GM19239 (cell line): ENCODE data around the gene ELF2.
"Not testable (repeated sequence)": the region's sequence is repeated elsewhere in the genome, so short reads cannot be mapped to it uniquely, and the experiment has no call there.

Source experiments
- DNase-seq: peaks from one replicate; pipeline ENCODE4 v3.0.0; 2011; ENCODE audit warnings: low spot score; ENCODE audit not compliant: insufficient read length
- FAIRE-seq: peaks from 2 replicates; lab custom pipeline; 2011; peaks lifted over from hg19 to GRCh38; lab: Jason Lieb, UNC

ELF2 gene

DNA sequence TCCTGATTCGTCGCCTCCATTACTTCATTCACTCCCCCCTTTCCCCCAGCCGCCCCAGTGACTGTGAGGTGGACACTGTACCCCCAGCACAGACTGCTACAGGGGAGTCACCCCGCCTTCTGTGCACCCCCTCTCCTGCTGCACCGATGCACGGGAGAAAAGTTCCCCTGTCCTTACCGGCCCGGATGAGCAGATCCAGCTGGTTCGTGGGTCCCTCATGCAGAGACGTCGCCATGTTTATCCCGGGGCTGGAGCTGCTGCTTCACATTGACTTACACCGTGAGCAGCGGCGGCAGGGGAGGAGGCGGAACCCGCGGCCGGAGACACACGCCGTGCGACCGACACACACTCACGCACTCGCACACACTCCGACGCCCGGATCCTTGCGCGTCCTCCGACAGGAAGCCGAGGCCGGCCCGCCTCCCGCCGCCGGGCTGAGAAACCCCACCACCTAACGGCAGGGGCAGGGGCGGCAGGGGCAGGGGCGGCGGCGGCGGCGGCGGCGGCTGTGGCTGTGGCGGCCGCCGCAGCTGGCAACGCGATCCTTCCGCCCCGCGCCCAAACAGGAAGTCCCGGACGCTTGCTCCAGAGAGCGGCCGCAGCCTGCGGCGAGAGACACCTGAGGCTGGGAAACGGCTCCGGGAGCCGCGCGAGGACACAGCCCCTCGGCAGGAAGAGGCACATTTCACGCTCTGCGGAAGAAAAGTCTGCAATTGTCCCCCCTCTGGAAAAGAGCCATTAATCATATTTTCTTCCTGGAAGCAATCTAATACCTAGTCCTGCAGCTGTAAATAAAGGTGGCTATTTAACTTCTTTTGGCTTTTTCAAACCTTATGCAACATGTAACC, 92.8 kb downstream of the ELF2 start:
- DNase-seq (peak; percentile 48), FAIRE-seq (peak; percentile 18)

DNA sequence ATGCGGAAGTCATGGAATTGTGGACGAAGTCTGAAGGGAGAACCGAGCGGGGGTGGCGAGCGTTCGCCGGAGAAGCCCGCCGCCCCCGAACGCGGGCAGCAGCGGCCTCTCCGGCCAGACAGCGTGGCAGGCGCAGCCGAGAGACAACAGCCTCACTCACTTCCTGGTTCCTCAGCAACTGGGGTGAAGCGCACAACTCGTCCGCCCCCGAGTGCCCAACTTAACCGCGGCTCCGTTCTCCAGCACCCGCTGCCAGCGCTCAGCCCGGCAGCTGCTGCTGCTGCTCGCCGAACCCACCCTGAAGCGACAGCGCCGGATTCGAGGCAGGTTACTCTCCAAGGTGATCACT, 93.4 kb downstream of the ELF2 start:
- FAIRE-seq (no peak), DNase-seq (peak; percentile 50)

DNA sequence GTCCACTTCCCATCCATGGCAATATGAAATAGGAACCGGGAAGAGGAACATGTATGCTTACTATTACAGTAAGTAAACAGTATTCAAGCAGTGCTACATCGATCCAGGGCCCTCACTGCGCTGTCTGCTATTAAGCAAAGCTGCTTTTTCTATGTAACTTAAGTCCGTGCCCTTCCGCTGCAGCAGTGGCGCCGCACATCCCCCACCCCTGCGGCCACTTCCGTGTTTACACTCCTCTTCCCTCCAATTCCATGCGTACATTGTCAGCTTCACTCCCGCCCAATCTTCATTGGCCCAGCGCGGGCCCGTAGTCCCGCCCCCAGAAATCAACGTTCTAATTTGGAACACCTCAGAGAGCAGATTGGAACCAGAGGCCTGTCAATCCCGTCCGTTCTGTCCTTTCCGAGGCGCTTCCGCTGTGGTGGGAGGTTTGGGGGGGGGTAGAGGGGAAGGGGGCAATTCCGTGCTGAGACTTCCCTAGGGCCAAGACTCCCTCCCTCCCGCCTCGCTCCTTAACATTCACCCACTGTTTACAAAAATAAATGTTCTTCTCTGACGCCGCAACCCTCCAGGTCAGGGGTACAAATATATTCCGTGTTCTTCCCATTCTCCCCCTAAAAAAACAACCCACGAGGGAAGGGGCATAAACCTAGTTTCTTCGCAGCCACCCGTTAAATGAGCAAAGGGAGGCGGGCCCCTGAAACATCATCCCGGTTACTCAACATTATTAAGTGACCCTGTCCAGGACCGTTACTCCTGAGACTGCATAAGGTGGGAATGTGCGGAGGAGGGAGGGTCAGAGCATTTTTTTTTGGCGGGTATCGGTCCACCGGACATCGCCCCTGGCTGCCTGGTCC, 94.0 kb downstream of the ELF2 start:
- FAIRE-seq (peak; percentile 97), DNase-seq (peak; percentile 83)

DNA sequence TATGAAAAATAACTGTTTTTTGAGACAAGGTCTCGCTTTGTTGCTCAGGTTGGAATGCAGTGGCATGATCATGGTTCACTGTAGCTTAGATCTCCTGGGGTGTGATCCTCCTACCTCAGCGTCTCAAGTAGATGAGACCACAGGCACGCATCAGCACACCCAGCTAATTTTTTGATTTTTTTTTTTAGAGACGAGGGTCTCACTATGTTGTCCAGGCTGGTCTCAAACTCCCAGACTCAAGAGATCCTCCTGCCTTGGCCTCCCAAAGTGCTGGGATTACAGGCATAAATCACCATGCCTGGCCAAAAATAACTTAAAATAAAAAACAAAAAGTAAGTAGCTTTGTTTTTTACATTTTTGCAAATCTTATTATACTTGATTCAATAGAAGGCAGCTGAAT, 98.1 kb downstream of the ELF2 start:
- no peak for FAIRE-seq

DNA sequence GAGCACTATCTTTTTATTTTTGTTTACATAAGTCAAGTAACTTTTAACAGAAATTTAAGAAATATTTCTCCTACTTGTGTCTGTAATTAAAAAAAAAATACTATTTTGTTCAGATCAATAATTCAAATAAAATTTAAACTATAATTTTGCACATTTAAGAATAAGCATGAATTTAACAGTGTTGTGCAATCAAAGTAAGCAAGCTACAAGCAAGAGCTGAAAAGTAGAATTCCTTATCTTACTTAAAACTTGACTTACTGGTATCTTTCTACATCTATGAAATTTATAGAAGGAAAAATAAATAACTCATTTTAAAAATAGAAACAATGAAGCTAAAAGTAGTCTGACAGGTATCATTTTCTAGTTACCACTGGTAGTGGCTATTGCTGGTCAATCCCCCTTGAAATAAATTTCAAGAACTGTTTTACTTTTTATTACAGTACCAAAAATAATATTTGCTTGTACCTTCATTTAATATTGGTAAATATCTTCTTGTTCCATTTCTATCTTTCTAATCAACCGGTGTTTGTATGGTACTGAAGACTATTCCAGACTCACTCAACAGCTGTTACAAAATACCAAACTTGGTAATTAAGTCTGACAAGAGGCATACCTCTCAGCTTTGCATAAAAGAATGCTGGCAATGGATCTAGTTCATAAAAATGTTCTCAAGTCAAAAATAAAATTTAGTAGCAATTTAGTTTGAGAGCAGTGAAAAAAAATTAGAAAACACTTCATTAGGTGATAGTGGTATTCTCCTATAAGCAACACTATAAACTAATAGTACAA, 99.3 kb downstream of the ELF2 start:
- DNase-seq (no peak), FAIRE-seq (no peak)

More for the DNA sequence above, 98.1 kb downstream of the ELF2 start:
- DNase-seq: no peak

DNA sequence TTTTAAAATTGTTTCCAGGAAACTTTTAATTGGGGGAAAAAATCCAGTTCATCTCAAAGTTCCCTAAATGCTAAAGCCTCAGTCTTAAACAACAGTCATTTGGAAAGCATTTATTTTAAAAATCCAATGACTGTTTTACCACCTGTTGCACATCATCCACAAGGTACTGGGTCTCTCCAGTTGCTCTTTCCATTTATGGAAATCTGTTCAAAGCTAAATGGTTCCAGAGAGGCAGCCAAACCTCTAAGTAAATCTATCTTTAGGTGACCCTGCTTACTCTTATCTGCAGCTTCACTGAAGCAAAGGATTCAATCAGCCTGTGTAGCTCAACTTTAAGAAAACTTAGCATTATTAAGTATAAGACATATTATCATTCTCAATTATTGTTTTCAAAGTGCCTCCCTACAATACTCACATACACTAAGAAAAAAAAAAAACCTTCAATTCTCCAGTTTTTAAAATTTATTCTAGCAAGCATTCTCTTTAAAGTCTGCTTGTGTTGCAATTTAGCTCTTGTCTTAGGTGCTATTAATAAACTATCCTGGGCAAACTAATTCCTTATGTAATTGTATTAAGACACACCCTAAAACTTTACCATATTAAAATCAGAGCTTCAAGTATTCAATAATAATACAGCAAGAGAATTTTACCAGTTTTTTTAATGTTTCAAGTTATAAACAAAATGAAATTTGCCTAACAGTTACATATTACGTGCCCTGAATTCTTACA, 100.8 kb downstream of the ELF2 start:
- no peak for FAIRE-seq
- no peak for DNase-seq

DNA sequence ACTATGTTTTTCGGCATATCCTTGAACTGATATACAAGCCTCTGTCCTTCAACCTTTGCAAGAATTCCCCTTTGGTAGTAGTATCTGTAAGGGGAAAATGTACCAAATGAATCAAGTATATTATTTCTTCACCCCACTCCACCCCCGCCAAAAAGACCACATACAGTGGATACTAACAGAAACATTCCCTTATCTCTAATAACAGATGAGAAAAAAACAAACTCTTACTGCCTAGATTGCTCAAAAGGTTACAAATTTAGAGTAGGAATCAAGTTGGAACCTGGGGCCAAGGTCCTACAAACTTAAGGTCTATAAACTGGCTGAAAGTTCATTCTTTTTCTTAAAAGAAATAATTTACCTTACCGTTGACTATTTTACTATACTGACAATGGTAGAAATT, 116.4 kb downstream of the ELF2 start:
- FAIRE-seq: no peak
- no peak for DNase-seq

DNA sequence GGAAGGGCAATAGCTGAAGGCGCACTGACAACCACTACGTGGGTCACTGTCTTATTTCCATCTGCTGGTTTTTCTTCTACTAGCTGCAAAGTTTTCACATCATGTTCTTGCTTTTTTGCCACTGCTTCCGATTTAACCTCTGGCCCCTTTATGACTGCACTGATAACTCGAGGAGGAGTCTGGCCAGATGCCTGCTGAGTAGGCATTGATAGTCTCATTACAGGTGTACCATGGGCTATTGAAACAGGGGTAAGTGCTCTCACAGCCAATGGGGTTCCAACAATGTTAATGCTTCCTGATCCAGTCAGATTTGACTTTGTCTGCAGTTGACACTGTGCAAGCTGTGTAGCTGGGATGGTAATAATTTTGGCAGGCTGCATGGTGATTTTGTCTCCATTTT, 118.0 kb downstream of the ELF2 start:
- FAIRE-seq, DNase-seq: not testable (repeated sequence)

DNA sequence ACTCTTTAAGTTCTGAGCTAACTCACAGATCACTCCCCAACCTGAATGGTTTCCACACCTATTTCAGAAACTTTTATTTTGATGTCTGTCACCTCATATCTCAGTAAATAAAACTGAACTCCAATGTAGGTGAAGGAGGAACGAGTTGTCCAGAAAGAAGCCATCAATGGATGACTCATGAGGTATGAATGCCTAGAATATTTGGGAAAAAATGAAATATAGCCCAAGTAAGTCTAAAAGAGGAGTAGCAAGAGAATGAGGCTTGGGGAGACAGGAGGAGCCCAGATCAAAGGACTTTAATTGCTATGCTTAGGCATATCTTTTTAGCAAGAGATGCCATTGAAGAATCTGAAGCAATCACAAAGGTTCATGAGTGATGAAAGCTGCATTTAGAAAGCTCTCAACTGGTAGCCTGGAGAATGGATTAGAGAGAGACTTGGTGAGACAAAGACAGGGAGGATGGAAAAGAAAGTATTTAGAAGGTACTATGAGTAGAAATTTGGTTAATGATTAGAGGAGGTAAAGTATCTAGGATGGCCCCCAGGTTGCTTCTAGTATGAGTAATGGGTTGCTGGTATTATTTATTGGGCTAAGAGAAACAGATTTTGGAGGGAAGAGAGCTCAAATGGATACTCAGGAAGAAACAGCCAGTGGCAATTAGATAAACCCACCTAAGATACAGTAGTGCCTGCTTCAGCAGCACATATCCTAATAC, 122.1 kb downstream of the ELF2 start:
- no peak for FAIRE-seq
- no peak for DNase-seq

DNA sequence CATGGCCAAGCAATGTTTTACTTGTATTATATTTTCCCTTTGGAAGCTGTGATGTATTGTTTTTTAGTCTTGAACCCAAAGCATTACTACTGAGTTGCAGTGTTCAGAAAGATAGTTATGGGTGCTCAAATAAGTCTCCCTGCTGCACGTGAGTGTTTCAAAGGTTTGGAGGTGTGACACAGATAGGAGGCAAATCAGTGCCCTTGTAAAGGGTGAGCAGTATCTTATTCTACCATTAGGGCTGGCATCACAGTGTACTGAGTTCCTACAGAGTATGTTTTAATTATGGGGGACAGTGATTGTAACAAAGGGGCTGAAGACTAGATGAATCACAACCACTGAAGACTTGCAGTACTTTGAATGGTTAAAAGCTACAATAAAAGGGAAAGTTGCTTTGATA, 123.1 kb downstream of the ELF2 start:
- no peak for DNase-seq
- FAIRE-seq: no peak

DNA sequence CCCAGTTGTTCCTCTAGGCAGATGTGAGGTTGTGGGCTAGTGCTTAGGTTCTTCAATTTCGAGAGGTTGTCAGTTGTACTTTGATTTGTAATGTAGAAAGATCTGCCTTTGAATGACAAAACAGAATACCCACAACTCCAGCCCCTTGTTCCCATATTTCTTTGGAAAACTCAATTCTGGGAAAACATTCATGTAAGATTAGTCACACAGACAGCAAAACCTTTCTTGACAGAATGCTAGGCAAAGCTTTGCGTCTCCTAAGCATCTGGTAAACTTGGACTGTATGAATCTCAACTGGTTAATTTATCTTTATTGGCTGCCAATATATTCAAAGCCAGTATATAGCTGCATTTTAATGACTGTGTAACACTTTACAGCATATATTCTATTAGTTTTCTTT, 126.6 kb downstream of the ELF2 start:
- DNase-seq (no peak), FAIRE-seq (peak; percentile 56)

DNA sequence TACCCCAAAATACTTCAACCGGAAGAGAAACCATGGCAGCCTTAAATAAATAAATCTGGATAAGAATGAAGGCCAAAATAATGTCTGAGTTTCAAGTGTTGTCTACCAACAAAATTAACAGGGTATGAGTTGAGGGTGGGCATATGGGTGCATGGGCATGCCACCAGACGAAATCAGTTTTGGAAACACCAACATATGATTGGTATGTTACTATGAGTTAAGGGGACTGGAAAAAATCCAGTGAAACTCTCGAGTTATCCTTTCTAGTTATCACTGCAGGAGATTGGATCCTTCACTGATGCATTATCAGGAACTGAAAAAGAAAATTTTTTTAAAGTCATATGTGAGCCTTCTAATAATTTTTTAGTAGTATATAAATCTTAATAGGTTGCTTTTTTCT, 129.0 kb downstream of the ELF2 start:
- FAIRE-seq (no peak), DNase-seq (no peak)

DNA sequence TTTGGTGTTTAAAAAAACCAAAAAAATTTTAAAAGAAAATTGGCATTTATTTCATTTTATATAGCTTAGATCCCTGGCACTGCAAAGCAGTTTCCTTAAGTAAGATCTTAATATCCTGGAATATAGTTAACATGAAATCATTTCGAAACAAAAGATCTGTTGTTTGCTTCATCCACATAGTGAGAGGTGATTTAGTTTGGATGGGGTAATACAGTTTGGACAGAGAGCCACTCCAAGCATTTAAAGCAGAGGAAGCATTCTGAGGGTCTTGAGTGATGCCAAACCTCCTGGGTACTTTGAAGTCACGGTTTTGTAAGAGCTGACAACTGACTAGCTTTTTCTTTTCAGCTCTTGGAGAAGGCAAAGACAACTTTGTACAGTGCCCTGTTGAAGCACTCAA, 132.7 kb downstream of the ELF2 start:
- no peak for DNase-seq
- FAIRE-seq: no peak

DNA sequence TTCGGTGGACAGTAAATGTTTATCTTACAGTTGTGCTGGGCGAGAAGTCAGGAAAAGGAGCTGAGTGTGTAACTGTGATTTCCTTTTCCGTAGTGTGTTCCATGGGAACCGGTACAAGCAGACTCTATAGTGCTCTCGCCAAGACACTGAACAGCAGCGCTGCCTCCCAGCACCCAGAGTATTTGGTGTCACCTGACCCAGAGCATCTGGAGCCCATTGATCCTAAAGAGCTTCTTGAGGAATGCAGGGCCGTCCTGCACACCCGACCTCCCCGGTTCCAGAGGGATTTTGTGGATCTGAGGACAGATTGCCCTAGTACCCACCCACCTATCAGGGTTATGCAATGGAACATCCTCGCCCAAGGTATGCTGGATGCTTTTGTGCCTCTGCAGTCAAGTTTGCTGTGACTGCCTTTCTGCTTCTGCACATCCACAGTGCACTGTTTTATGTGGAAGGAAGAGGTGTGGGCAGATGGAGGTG, 134.0 kb downstream of the ELF2 start:
- FAIRE-seq: no peak
- DNase-seq: no peak

DNA sequence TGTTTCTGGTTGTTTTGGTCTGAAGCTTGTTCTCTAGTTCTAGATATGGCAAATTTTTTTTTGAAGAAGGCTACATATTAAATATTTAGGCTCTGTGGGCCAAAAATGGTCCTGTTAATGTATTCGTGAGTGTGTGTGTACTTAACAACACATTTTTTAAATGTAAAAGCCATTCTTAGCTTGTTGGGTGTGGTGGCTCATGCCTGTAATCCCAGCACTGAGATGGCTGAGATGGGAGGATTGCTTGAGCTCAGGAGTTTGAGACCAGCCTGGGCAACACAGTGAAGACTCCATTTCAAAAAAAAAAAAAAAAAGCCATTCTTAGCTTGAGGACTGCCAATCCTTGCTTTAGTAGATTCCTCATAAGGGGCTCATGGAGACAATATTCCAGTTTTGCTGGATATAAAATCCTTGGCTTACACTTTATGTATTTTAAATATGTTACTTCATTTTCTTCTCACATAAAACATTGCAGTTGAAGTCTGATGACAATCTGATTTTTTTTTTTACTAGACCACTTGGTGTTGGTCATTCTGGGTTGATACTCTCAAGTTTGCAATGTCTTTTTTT, 138.1 kb downstream of the ELF2 start:
- DNase-seq (no peak), FAIRE-seq (no peak)

DNA sequence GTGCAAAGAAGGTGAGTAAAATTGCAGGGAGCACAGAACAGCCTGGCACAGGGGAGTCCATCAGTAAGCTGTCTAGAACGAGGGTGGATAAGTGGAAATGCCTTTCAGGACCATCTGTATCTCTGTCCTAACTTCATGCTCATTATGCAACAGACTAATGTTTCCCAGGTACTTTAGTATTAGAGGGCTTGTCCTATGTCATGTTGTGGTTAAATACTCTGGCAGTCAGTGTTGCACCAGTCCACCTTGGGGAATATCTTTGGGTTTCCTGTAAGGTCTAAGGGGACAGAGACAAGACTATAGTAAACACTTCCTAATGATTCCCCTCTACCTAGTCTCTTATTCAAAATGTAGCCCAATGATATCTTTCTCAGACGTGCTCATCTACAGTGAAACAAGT, 140.1 kb downstream of the ELF2 start:
- DNase-seq (no peak), FAIRE-seq (no peak)

DNA sequence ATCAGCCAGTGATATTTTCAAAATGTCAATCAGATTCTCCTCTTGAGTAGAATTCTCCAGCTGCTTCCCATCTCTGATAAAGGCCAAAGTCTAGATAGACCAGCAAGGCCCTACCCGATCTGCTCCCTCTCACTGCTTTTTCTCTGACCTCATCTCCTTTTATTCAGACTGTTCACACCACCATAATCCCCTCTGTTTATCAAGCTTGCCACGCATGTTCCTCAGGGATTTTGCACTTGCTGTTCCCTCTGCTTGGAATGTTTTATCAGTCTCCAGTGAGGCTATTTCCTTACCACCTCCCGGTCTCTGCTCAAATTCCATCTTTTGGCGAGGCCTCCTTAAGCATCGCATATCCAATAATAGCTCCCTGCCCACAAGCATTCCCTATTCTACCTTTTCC, 141.4 kb downstream of the ELF2 start:
- DNase-seq (no peak), FAIRE-seq (no peak)

DNA sequence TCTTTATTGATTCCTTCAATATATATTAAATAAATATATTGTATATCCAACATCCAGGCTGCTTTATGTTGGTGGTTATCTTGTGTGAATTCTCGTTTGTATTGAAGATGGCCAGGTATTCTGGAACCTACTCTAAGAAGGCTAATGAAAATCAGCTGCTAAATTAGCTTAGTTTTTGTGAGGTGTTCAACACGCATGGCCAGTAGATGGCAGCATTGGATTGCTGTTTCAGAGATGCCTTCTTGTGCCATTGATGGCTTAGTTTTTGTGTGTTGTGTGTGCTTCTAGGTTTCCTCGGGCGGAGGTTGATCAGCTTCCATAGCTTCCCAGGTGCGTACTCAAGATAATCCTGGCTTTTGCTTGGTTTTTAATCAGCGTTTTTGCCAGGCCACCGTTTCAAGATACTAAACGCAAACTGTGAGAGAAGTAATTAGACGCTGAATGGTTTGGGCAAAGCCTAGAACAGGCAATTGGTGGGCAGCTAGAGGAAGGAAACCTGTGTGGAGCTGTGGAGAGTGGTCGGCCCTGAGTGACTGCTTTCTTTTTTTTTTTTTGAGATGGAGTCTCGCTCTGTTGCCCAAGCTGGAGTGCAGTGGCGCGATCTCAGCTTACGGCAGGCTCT, 146.3 kb downstream of the ELF2 start:
- DNase-seq (peak; percentile 54), FAIRE-seq (peak; percentile 95)
